GM19099 (cell line): ENCODE results near the gene FXYD1.

Source experiments
- POLR2A ChIP-seq: IDR thresholded peaks from 3 replicates; pipeline ENCODE4 v1.6.1; 2011; ENCODE audit warnings: low read depth; ENCODE audit not compliant: insufficient read length; ENCODE audit errors: extremely low read depth

Gene FXYD1

GRCh38 chr19:35118268-35119020 is 20.2 kb upstream of the FXYD1 start:
- no peak for TF ChIP-seq POLR2A

GRCh38 chr19:35119091-35119490 is 19.5 kb upstream of the FXYD1 start:
- TF ChIP-seq POLR2A: no peak

GRCh38 chr19:35119578-35120155 is 19.0 kb upstream of the FXYD1 start:
- no peak for TF ChIP-seq POLR2A

GRCh38 chr19:35120492-35120891 is 18.1 kb upstream of the FXYD1 start:
- no peak for TF ChIP-seq POLR2A

- no peak for TF ChIP-seq POLR2A
Observed at GRCh38 chr19:35120898-35121297, 17.7 kb upstream of the FXYD1 start.

GRCh38 chr19:35122687-35123551 is 15.7 kb upstream of the FXYD1 start:
- TF ChIP-seq POLR2A: no peak

- TF ChIP-seq POLR2A: no peak
Observed at GRCh38 chr19:35123573-35123972, 15.1 kb upstream of the FXYD1 start.

GRCh38 chr19:35124098-35125060 is 14.2 kb upstream of the FXYD1 start:
- TF ChIP-seq POLR2A: peak; percentile 71

GRCh38 chr19:35125270-35125717 is 13.3 kb upstream of the FXYD1 start:
- no peak for TF ChIP-seq POLR2A

GRCh38 chr19:35125749-35126623 is 12.6 kb upstream of the FXYD1 start:
- TF ChIP-seq POLR2A: no peak

- TF ChIP-seq POLR2A: no peak
Observed at GRCh38 chr19:35126624-35126959, 12.0 kb upstream of the FXYD1 start.

- TF ChIP-seq POLR2A: no peak
Observed at GRCh38 chr19:35127871-35128270, 10.8 kb upstream of the FXYD1 start.

GRCh38 chr19:35128398-35129057 is 10.1 kb upstream of the FXYD1 start:
- TF ChIP-seq POLR2A: no peak
